GM13977 (cell line): ENCODE measurements around the gene STK33.

Experiments used
- DNase-seq: peaks from one replicate; pipeline ENCODE4 v3.0.0; 2012; ENCODE audit warnings: low spot score
- CTCF ChIP-seq: IDR thresholded peaks from 2 replicates; pipeline ENCODE4 v1.5.1; 2012; ENCODE audit warnings: mild to moderate bottlenecking, control low read depth; ENCODE audit not compliant: insufficient read depth; ENCODE audit errors: extremely low read depth, missing control alignments
- in situ Hi-C: fragments of 300-500 bp; cut with MboI; formaldehyde crosslinking; loops from one replicate; pipeline ENCODE4 v1.12.0; 2022; ENCODE audit warnings: low sequenced_read_pairs, low pct_unique_long_range_greater_than_20kb, mixed read lengths, inconsistent platforms; ENCODE audit not compliant: unreplicated experiment

Gene STK33

GRCh38 chr11:8615291-8616032 lies 21.4 kb upstream of the STK33 start:
- no peak for TF ChIP-seq CTCF
- in situ Hi-C loops = no loop called here
- DNase-seq = no peak

GRCh38 chr11:8614497-8614896 lies 20.5 kb upstream of the STK33 start:
- TF ChIP-seq CTCF = no peak
- DNase-seq = no peak
- in situ Hi-C loops = no loop called here

- in situ Hi-C loops = no loop called here
- DNase-seq = no peak
- TF ChIP-seq CTCF = no peak
These were observed 19.0 kb upstream of the STK33 start for GRCh38 chr11:8613036-8613435.

- DNase-seq = no peak
- no peak for TF ChIP-seq CTCF
- in situ Hi-C loops = no loop called here
These were observed 18.5 kb upstream of the STK33 start for GRCh38 chr11:8612522-8612921.

GRCh38 chr11:8610532-8611116 lies 16.6 kb upstream of the STK33 start:
- in situ Hi-C loops = no loop called here

GRCh38 chr11:8608652-8609051 lies 14.6 kb upstream of the STK33 start:
- no peak for DNase-seq
- in situ Hi-C loops = no loop called here
- TF ChIP-seq CTCF = no peak

More at GRCh38 chr11:8610532-8611116, 16.6 kb upstream of the STK33 start:
- DNase-seq = no peak
- no peak for TF ChIP-seq CTCF
